GM12801 (cell line): ENCODE data around the gene TTLL13.

Experiments
- TF ChIP-seq, protein P1 (sequence below): IDR thresholded peaks from one replicate; pipeline ENCODE4 v1.5.1; 2011; ENCODE audit warnings: control low read depth; ENCODE audit not compliant: insufficient read length; ENCODE audit errors: extremely low read depth

TTLL13 gene

DNA sequence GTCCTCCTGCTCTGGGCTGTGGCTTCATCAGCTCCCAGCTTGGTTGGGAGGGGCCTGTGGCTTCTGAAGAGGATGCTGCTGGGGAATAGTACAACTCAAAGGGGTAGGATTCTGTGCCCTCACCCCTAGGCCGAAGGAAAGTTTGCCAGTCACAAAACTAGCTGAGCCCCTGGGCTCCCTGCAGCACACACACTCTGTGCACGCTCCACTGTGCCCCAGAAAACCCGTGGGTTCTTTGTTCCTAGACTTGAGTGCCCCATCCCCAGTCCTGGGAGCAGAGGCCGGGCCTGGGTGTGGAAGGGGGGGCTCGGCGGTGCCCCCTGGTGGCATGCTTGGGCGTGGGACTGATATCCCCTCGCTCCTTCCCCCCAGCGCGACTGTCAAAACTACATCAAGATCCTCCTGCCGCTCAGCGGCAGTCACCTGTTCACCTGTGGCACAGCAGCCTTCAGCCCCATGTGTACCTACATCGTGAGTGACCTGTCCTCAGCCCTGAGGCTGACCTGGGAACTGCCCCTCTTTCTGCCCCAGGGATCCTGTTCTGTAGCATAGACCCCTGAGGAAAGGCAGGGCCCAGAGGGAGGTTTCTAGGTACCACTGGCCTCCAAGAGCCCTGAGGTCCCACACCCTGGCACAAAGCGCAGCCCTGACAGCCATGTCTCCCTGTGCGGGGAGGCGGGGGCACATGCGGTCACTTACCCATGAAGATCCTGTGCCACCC lies 29.8 kb upstream of the TTLL13 start:
- TF ChIP-seq, protein P1, sequence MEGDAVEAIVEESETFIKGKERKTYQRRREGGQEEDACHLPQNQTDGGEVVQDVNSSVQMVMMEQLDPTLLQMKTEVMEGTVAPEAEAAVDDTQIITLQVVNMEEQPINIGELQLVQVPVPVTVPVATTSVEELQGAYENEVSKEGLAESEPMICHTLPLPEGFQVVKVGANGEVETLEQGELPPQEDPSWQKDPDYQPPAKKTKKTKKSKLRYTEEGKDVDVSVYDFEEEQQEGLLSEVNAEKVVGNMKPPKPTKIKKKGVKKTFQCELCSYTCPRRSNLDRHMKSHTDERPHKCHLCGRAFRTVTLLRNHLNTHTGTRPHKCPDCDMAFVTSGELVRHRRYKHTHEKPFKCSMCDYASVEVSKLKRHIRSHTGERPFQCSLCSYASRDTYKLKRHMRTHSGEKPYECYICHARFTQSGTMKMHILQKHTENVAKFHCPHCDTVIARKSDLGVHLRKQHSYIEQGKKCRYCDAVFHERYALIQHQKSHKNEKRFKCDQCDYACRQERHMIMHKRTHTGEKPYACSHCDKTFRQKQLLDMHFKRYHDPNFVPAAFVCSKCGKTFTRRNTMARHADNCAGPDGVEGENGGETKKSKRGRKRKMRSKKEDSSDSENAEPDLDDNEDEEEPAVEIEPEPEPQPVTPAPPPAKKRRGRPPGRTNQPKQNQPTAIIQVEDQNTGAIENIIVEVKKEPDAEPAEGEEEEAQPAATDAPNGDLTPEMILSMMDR = no peak

DNA sequence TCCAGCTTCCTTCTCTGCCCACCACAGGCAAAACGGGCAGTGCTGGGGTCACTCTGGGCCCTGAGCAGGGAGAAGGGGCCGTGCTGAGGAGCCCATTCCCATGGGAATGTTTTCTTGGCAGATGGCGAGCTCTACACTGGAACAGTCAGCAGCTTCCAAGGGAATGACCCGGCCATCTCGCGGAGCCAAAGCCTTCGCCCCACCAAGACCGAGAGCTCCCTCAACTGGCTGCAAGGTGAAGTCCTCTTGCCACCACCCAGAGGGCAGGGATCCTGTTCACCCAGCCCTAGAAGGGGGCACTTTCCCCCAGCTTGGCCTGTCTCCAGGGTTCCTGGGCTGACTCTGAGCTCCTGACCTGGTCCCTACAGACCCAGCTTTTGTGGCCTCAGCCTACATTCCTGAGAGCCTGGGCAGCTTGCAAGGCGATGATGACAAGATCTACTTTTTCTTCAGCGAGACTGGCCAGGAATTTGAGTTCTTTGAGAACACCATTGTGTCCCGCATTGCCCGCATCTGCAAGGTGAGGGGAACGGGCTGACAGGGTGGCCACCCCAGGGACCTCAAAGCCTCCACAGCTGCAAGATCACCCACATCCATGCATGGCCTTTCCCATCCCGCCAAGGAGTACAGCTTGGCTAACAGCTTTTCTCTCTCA lies 28.0 kb upstream of the TTLL13 start:
- TF ChIP-seq, protein P1 = no peak

DNA sequence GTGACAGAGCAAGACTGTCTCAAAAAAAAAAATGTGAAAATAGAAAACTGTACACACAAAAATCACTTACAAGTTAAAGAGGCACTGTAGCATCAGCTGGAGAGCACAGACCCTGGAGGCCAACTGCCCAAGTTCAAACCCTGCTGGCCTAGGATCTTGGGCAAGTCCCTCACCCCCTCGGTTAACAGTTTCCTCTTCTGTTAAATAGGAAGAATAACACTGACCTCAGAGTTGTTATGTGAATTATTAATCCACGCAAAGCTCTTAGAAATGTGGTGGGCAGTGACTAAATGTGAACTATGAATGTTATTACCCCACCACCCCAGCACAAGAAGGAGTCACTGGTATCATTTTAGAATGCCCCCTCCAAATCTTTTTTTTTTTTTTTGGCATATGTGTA lies 26.8 kb upstream of the TTLL13 start:
- TF ChIP-seq, protein P1 = no peak

DNA sequence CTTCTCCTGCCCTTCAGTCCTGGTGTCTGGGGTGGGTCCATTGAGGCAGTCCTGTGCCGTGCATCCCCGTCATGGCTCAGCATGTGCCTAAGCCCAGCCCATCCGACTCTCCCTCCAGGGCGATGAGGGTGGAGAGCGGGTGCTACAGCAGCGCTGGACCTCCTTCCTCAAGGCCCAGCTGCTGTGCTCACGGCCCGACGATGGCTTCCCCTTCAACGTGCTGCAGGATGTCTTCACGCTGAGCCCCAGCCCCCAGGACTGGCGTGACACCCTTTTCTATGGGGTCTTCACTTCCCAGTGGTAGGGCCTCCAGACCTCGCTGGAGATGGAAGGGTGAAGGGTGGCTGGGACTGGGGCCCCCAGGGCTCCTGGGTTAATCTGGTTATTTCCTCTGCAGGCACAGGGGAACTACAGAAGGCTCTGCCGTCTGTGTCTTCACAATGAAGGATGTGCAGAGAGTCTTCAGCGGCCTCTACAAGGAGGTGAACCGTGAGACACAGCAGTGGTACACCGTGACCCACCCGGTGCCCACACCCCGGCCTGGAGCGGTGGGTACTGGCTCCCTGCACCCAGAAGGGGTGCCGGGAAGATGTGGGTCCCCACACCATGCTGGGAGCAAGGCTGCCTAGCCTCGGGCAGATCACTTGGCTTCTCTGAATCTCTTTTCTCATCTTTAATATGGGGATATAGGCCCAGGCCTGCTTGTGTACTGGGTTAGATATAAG lies 25.8 kb upstream of the TTLL13 start:
- TF ChIP-seq, protein P1 = no peak

DNA sequence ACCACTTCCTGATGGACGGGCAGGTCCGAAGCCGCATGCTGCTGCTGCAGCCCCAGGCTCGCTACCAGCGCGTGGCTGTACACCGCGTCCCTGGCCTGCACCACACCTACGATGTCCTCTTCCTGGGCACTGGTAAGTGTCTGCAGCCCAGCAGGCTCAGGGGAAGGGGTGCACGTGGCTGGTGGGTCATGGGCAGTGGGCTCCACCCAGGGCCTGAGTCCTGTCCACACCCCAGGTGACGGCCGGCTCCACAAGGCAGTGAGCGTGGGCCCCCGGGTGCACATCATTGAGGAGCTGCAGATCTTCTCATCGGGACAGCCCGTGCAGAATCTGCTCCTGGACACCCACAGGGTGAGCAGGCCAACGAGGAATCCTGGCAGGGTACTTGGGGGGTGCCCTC lies 24.3 kb upstream of the TTLL13 start:
- TF ChIP-seq, protein P1 = no peak

DNA sequence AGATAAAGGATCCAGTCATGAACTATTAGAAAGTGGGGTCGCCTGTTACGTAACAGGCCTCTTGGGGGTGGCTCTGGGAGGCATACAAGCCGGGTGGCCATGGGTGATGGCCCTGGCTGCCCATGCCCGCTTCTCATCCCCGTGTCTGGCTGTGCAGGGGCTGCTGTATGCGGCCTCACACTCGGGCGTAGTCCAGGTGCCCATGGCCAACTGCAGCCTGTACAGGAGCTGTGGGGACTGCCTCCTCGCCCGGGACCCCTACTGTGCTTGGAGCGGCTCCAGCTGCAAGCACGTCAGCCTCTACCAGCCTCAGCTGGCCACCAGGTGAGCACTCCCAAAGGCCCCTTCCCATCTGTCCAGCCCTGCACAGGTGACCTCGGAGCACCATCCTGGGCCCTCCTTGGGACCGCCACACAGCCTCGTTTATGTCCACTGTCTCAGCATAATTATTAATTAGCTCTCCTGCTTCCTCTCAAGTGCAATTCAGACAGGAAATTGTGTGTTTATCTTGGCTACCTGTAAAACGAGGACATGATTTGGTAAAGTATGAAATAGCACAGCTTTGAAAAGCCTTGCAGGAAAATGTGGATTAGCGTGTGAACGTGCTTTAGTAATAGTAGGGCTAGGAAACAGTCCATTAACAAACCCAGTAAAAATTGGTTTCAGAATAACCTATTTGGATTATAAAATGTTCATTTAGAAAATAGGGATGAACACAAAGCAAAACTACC lies 23.7 kb upstream of the TTLL13 start:
- TF ChIP-seq, protein P1 = no peak

DNA sequence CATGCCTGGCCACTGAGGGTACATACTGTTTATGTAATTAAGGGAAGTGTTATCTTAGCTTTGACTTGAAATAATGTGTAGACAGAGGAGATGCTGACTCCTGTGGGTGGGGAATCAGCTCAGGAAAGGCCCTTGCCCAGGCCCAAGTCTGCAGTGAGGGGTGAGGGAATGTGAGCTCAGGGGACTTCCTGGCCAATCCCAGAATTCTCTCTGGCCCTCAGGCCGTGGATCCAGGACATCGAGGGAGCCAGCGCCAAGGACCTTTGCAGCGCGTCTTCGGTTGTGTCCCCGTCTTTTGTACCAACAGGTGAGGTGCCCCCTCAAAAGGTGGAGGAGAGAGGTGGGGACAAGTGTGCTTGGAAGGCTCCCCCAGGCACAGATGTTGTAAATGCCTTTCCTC lies 22.0 kb upstream of the TTLL13 start:
- TF ChIP-seq, protein P1 = no peak
